ENCODE measurements around the gene SLC34A2. TPM values are rescaled to one million over a fixed set of nuclear protein-coding genes. Genes with fewer than 3 reads are reported as not detected.

Gene SLC34A2
- total RNA-seq, 2 experiments from 2014 or later = not detected

DNA sequence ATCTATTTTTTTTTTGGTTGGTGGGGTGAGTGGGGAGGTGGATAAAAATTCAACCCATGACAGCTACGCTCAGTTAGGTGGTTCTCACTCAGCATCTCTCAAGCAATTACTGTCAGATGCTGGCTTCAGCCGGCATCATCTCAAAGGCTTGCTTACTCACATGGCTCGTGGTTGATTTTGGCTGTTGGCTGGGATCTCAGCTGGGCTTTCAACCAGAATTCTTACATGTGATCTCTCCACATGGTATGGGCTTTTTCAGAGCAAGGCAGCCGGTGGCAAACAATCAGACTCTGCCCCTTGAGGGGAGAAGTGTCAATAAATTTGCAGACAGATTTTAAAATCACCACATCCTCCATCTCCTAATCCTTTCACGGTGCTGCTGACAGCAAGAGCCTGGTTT lies 47.2 kb downstream of the SLC34A2 start:
- Mint-ChIP-seq H3K27ac (no peak overlapping the region), H3K4me1 (ENCODE audit: low read depth) (no peaks in the 10 kb centered on the region), H3K36me3 (ENCODE audit: low read depth) (no peaks in the 10 kb centered on the region), H3K4me3 (no peak overlapping the region), H3K9me3 (ENCODE audit: insufficient read depth) (no peaks in the 10 kb centered on the region), H3K27me3 (ENCODE audit: low read depth) (no peaks in the 10 kb centered on the region)
- ATAC-seq = no peak
- CTCF ChIA-PET = no interaction called here
- DNase-seq = no peak
- POLR2A ChIA-PET = no interaction called here

GRCh38 chr4:25703731-25704388 lies 48.2 kb downstream of the SLC34A2 start:
- CTCF ChIA-PET = no interaction called here
- no peak for ATAC-seq
- POLR2A ChIA-PET = no interaction called here
- Mint-ChIP-seq H3K27ac (no peak overlapping the region), H3K27me3 (ENCODE audit: low read depth) (no peaks in the 10 kb centered on the region), H3K4me3 (no peak overlapping the region), H3K9me3 (ENCODE audit: insufficient read depth) (no peaks in the 10 kb centered on the region), H3K36me3 (ENCODE audit: low read depth) (no peaks in the 10 kb centered on the region), H3K4me1 (ENCODE audit: low read depth) (no peaks in the 10 kb centered on the region)
- DNase-seq = no peak

DNA sequence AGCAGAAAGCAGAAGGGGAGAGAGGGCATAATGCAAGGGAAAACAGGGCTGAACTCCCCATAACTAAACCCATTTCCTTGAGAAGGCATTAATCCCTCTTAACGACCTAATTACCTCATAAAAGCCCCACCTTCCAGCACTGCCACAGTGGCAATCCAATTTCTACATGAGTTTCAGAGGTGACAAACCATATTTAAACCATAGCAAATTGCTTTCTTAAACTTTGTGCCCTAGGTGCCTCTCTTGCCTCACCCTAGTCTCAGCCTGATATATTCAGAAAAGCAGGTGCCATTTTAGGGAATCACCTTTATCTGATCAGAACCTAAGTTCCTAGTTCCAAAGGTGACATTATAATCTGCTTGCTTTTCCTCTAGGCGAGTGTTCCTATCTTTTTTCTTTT lies 48.9 kb downstream of the SLC34A2 start:
- Mint-ChIP-seq H3K36me3 (ENCODE audit: low read depth) (no peaks in the 10 kb centered on the region), H3K27ac (no peak overlapping the region), H3K4me3 (no peak overlapping the region), H3K27me3 (ENCODE audit: low read depth) (no peaks in the 10 kb centered on the region), H3K4me1 (ENCODE audit: low read depth) (no peaks in the 10 kb centered on the region), H3K9me3 (ENCODE audit: insufficient read depth) (no peaks in the 10 kb centered on the region)
- CTCF ChIA-PET = no interaction called here
- ATAC-seq (no peak), DNase-seq (no peak)
- POLR2A ChIA-PET = no interaction called here

GRCh38 chr4:25710637-25711036 lies 55.0 kb downstream of the SLC34A2 start:
- Mint-ChIP-seq H3K4me3 (no peak overlapping the region), H3K9me3 (ENCODE audit: insufficient read depth) (no peaks in the 10 kb centered on the region), H3K27me3 (ENCODE audit: low read depth) (no peaks in the 10 kb centered on the region), H3K36me3 (ENCODE audit: low read depth) (no peaks in the 10 kb centered on the region), H3K27ac (no peak overlapping the region), H3K4me1 (ENCODE audit: low read depth) (no peaks in the 10 kb centered on the region)
- POLR2A ChIA-PET = no interaction called here
- no peak for DNase-seq
- CTCF ChIA-PET = interaction anchor here (1.0 kb wide), 1 partner anchor 9 kb away, joined by 3 read pairs; no protein-coding TSS in a partner anchor
- no peak for ATAC-seq

DNA sequence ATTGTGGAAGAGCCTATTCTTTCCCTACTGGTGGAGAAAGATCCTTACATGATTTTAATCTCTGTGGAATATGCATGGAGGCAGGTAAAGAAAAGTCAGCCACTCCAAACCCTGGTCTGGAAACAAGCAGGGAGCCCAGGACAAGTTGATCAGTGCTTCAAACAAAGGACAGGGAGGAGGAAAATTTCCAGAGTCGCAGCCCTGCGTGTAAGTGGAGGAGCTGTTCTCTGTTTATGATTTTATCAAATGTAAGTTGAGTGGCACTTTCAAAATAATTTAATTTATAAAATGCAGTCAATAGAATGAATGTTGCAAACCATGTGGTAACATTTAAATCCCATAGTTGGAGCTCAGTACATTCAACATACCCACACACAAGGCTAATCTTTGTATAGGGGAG lies 57.0 kb downstream of the SLC34A2 start:
- no peak for ATAC-seq

GRCh38 chr4:25713812-25714211 lies 58.2 kb downstream of the SLC34A2 start:
- ChIA-PET CTCF (no interaction called here), POLR2A (no interaction called here)
- DNase-seq = no peak
- H3K27me3 Mint-ChIP-seq (ENCODE audit: low read depth) = no peaks in the 10 kb centered on the region
- no peaks in the 10 kb centered on the region for H3K4me1 Mint-ChIP-seq (ENCODE audit: low read depth)
- no peak overlapping the region for H3K27ac Mint-ChIP-seq
- no peaks in the 10 kb centered on the region for H3K36me3 Mint-ChIP-seq (ENCODE audit: low read depth)
- H3K4me3 Mint-ChIP-seq = no peak overlapping the region
- no peaks in the 10 kb centered on the region for H3K9me3 Mint-ChIP-seq (ENCODE audit: insufficient read depth)
- ATAC-seq = no peak

More for the DNA sequence above, 57.0 kb downstream of the SLC34A2 start:
- Mint-ChIP-seq H3K36me3 (ENCODE audit: low read depth) (no peaks in the 10 kb centered on the region), H3K4me1 (ENCODE audit: low read depth) (no peaks in the 10 kb centered on the region), H3K9me3 (ENCODE audit: insufficient read depth) (no peaks in the 10 kb centered on the region), H3K27ac (no peak overlapping the region), H3K4me3 (no peak overlapping the region), H3K27me3 (ENCODE audit: low read depth) (no peaks in the 10 kb centered on the region)
- DNase-seq = no peak
- ChIA-PET CTCF (no interaction called here), POLR2A (no interaction called here)

- H3K36me3 Mint-ChIP-seq (ENCODE audit: low read depth) = no peaks in the 10 kb centered on the region
Observed at GRCh38 chr4:25722964-25723363, 67.3 kb downstream of the SLC34A2 start.

GRCh38 chr4:25723409-25723808 lies 67.8 kb downstream of the SLC34A2 start:
- H3K36me3 Mint-ChIP-seq (ENCODE audit: low read depth) = no peaks in the 10 kb centered on the region
- no peak overlapping the region for H3K4me3 Mint-ChIP-seq
- no peak overlapping the region for H3K27ac Mint-ChIP-seq
- CTCF ChIA-PET = no interaction called here
- POLR2A ChIA-PET = no interaction called here
- H3K27me3 Mint-ChIP-seq (ENCODE audit: low read depth) = no peaks in the 10 kb centered on the region
- DNase-seq (no peak), ATAC-seq (no peak)
- H3K4me1 Mint-ChIP-seq (ENCODE audit: low read depth) = no peaks in the 10 kb centered on the region
- no peaks in the 10 kb centered on the region for H3K9me3 Mint-ChIP-seq (ENCODE audit: insufficient read depth)

More at GRCh38 chr4:25722964-25723363, 67.3 kb downstream of the SLC34A2 start:
- CTCF ChIA-PET = no interaction called here
- POLR2A ChIA-PET = no interaction called here
- ATAC-seq (no peak), DNase-seq (no peak)
- no peaks in the 10 kb centered on the region for H3K27me3 Mint-ChIP-seq (ENCODE audit: low read depth)
- no peak overlapping the region for H3K27ac Mint-ChIP-seq
- no peak overlapping the region for H3K4me3 Mint-ChIP-seq
- no peaks in the 10 kb centered on the region for H3K9me3 Mint-ChIP-seq (ENCODE audit: insufficient read depth)
- no peaks in the 10 kb centered on the region for H3K4me1 Mint-ChIP-seq (ENCODE audit: low read depth)

- ChIA-PET POLR2A (no interaction called here), CTCF (no interaction called here)
Observed at GRCh38 chr4:25725870-25726269, 70.2 kb downstream of the SLC34A2 start.

DNA sequence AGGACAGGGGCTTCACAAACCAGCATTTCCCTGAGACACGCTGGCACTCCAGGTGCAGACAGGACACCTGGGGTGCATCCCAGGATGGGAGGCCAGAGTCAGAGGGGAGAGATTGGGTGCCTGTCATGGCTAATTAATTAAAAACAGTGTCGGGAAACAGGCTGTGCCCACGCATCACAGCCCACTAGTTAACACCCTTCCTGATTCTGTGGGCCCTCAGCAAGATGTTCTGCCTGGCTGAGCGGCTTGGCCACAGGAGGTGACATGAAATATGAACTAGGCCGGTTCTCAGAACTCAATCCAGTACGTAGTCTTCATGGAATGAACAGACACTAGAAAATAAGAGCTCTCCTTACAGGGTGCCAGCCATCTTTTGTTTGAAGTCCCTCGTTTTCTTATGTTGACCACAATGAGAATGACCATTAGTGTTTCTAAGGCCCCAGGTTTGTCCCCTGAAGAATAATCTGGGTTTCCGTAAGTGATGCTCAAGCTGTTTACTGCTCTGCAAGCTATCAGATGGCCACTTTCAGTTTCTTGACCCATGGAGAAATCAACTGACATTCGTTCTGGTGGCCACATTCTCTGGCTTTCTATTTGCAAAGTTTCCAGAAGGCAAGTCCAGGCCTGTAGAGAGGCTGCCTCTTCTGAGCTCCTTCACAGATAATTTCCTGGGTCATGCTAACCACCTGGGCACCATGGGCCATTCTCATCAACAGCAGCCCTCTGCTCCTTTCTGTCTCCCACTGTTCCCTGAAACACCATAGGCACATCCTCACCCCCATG lies 72.3 kb downstream of the SLC34A2 start:
- Mint-ChIP-seq H3K27me3 (ENCODE audit: low read depth) (peaks cover 3% of the 10 kb centered on the region), H3K9me3 (ENCODE audit: insufficient read depth) (no peaks in the 10 kb centered on the region), H3K27ac (no peak overlapping the region), H3K36me3 (ENCODE audit: low read depth) (no peaks in the 10 kb centered on the region), H3K4me3 (no peak overlapping the region), H3K4me1 (ENCODE audit: low read depth) (no peaks in the 10 kb centered on the region)
- DNase-seq (no peak), ATAC-seq (no peak)
- CTCF ChIA-PET = no interaction called here
- POLR2A ChIA-PET = no interaction called here

More at GRCh38 chr4:25725870-25726269, 70.2 kb downstream of the SLC34A2 start:
- no peak for ATAC-seq
- Mint-ChIP-seq H3K27ac (no peak overlapping the region), H3K9me3 (ENCODE audit: insufficient read depth) (no peaks in the 10 kb centered on the region), H3K36me3 (ENCODE audit: low read depth) (no peaks in the 10 kb centered on the region), H3K27me3 (ENCODE audit: low read depth) (no peaks in the 10 kb centered on the region), H3K4me1 (ENCODE audit: low read depth) (no peaks in the 10 kb centered on the region), H3K4me3 (no peak overlapping the region)
- DNase-seq = no peak
